HepG2 (cell line): ENCODE data around the gene SPATA25. TPM values are rescaled to one million over a fixed set of nuclear protein-coding genes. Genes with fewer than 3 reads are reported as not detected.
A peak's percentile ranks its signal among the peaks of the same experiment; 100 is the strongest.

Experiments used
- CC2D1A ChIP-seq: sonication (generic); formaldehyde crosslinking; IDR thresholded peaks from 2 replicates; pipeline ENCODE4 v1.8.1; 2023; ENCODE audit warnings: mild to moderate bottlenecking, missing genetic modification reagents
- GTF3A ChIP-seq: sonication (generic); formaldehyde crosslinking; conservative IDR thresholded peaks from 2 replicates; pipeline ENCODE4 v1.4.0; 2020; ENCODE audit warnings: mild to moderate bottlenecking, missing genetic modification reagents
- HES4 ChIP-seq: sonication (generic); formaldehyde crosslinking; IDR thresholded peaks from 2 replicates; pipeline ENCODE4 v1.9.0; 2021; ENCODE audit warnings: mild to moderate bottlenecking, missing genetic modification reagents, borderline replicate concordance
- JDP2 ChIP-seq: sonication (generic); formaldehyde crosslinking; IDR thresholded peaks from 2 replicates; pipeline ENCODE4 v1.8.1; 2022; ENCODE audit warnings: missing genetic modification reagents, borderline replicate concordance
- KDM2A ChIP-seq: sonication (generic); formaldehyde crosslinking; IDR thresholded peaks from 2 replicates; pipeline ENCODE4 v1.4.0; 2020; ENCODE audit warnings: low read depth, missing genetic modification reagents, borderline replicate concordance
- KLF15 ChIP-seq: sonication (generic); formaldehyde crosslinking; IDR thresholded peaks from 2 replicates; pipeline ENCODE4 v1.8.1; 2023; ENCODE audit warnings: borderline replicate concordance, mild to moderate bottlenecking, inconsistent platforms, missing genetic modification reagents, mixed read lengths
- NFE2 ChIP-seq: sonication (generic); formaldehyde crosslinking; IDR thresholded peaks from 2 replicates; pipeline ENCODE4 v1.4.0; 2020; ENCODE audit warnings: missing genetic modification reagents
- PAWR ChIP-seq: sonication (generic); formaldehyde crosslinking; IDR thresholded peaks from 2 replicates; pipeline ENCODE4 v1.4.0; 2020; ENCODE audit warnings: missing genetic modification reagents, mild to moderate bottlenecking, borderline replicate concordance
- PBX3 ChIP-seq: sonication (generic); formaldehyde crosslinking; IDR thresholded peaks from 2 replicates; pipeline ENCODE4 v1.8.1; 2023; ENCODE audit warnings: missing genetic modification reagents, inconsistent platforms, borderline replicate concordance
- RFX3 ChIP-seq: IDR thresholded peaks from 2 replicates; pipeline ENCODE4 v1.6.1; 2016; ENCODE audit warnings: missing biosample characterization, missing genetic modification reagents
- SMYD3 ChIP-seq: sonication (generic); formaldehyde crosslinking; IDR thresholded peaks from 2 replicates; pipeline ENCODE4 v1.8.1; 2023; ENCODE audit warnings: mild to moderate bottlenecking, missing genetic modification reagents
- TBX3 ChIP-seq: fragments of 450-650 bp; IDR thresholded peaks from 2 replicates; pipeline ENCODE4 v1.6.1; 2017; ENCODE audit warnings: antibody characterized with exemption, mild to moderate bottlenecking, inconsistent platforms, borderline replicate concordance
- ZBTB7B ChIP-seq: sonication (generic); formaldehyde crosslinking; IDR thresholded peaks from 2 replicates; pipeline ENCODE4 v1.4.0; 2020; ENCODE audit warnings: missing genetic modification reagents
- ZMYM3 ChIP-seq: sonication (generic); formaldehyde crosslinking; IDR thresholded peaks from 2 replicates; pipeline ENCODE4 v1.5.1; 2020; ENCODE audit warnings: mild to moderate bottlenecking, missing genetic modification reagents
- ZNF17 ChIP-seq: sonication (generic); formaldehyde crosslinking; IDR thresholded peaks from 2 replicates; pipeline ENCODE4 v1.5.0; 2020; ENCODE audit warnings: mild to moderate bottlenecking, missing genetic modification reagents
- ZNF20 ChIP-seq: sonication (generic); formaldehyde crosslinking; IDR thresholded peaks from 2 replicates; pipeline ENCODE4 v1.4.0; 2020; ENCODE audit warnings: mild to moderate bottlenecking, moderate library complexity, missing genetic modification reagents
- ZNF510 ChIP-seq: sonication (generic); formaldehyde crosslinking; IDR thresholded peaks from 2 replicates; pipeline ENCODE4 v1.4.0; 2020; ENCODE audit warnings: low read depth, mild to moderate bottlenecking, missing genetic modification reagents
- ZNF550 ChIP-seq: sonication (generic); formaldehyde crosslinking; IDR thresholded peaks from 2 replicates; pipeline ENCODE4 v1.4.0; 2020; ENCODE audit warnings: mild to moderate bottlenecking, missing genetic modification reagents, borderline replicate concordance
- ZNF652 ChIP-seq: IDR thresholded peaks from 2 replicates; pipeline ENCODE4 v1.6.1; 2016; ENCODE audit warnings: low read depth, borderline replicate concordance
- ZSCAN31 ChIP-seq: sonication (generic); formaldehyde crosslinking; IDR thresholded peaks from 2 replicates; pipeline ENCODE4 v1.5.0; 2020; ENCODE audit warnings: low read depth, mild to moderate bottlenecking, missing genetic modification reagents
- polyA plus RNA-seq, 8 experiments: library from polyadenylated mRNA; depleted of rRNA in 3 of 8; stranded (reverse) in 7 of 8; unstranded in 1 of 8; fragments of >200 nt; fragmentation: Illumina TruSeq in 4 of 8; extraction: Trizol in 4 of 8; gene quantifications; 2 replicates each; pipeline versions ENCODE4 v1.2.1 to v1.2.3, GENCODE V29; 2011 to 2016; ENCODE audit warnings: low read depth in 4 of 8, missing spikeins in 1 of 8, mixed read lengths in 1 of 8; ENCODE audit not compliant: insufficient read depth in 1 of 8
- total RNA-seq, 5 experiments: library from RNA; depleted of rRNA; stranded (reverse); fragments of >200 nt; fragmentation: Illumina TruSeq; extraction: Trizol; gene quantifications; 2 replicates each; pipeline ENCODE4 v1.2.3, GENCODE V29; 2016; ENCODE audit warnings: low read depth in 1 of 5
- TF ChIP-seq, protein P1 (sequence below): sonication (generic); formaldehyde crosslinking; IDR thresholded peaks from 2 replicates; pipeline ENCODE4 v1.5.0; 2020; ENCODE audit warnings: mild to moderate bottlenecking, missing genetic modification reagents, moderate library complexity
- TF ChIP-seq, protein P2 (sequence below): IDR thresholded peaks from 2 replicates; pipeline ENCODE4 v1.6.1; 2016
- TF ChIP-seq, protein P3 (sequence below): sonication (generic); formaldehyde crosslinking; IDR thresholded peaks from 2 replicates; pipeline ENCODE4 v1.5.1; 2020; ENCODE audit warnings: missing genetic modification reagents, mild to moderate bottlenecking, borderline replicate concordance

Gene SPATA25
- total and polyA plus RNA-seq, 2 of the 13 experiments (the other 11 are each of a cell fraction or from before 2014, with no cell fraction given): 4.8 to 7.6 TPM

DNA sequence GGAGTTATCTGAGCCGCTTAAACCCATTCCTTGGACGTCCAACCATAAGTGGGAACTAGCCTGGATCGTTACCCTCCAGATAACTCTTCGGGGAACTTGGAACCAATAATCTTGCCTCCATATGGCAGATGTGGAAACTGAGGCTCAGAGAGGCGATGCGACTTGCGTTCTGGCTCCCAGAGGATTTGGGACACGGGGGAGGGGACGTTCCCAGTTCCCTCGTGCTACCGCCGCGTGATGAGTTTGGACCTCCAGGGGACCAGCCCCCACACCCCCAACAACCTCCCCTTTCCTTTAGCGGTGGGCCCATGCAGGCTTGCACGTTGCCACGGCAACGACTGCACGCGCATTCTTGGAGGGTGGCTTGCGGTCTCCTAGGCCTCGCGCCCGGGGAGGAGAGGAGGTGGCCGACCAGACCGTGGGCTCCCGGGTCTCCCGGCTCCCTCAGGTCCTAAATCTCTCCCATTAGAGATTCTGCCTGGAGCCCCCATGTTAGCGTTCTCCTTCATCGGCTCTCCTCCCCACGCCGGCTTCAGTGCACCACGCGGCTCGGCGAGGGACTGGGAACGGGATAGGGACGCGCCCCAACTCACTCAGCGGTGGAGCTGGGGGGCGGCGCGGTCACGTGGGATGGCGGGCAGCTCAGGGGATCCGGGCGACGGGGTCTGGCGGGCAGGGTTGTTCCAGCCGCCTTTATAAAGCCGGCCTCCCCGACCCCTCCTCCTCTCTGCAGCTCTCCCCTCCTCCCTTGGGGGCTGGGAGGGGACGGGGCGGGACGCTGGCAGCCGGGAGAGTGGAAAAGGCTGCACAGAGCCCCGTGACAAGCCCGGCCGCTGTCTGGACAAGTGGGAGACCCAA, 24.3 kb upstream of the SPATA25 start, which contains the start of gene PLTP (continued):
- no peak for TF ChIP-seq ZNF20 (CRISPR knock-in tag)
- no peak for TF ChIP-seq PBX3
- peak; percentile 66; the same call in 1 of the 2 replicates for TF ChIP-seq KDM2A (CRISPR knock-in tag)
- TF ChIP-seq ZNF17 (CRISPR knock-in tag): no peak
- TF ChIP-seq GTF3A (CRISPR knock-in tag): 0 out of 2 replicates have a peak, but pooled peaks have one; percentile 78
- TF ChIP-seq CC2D1A (CRISPR knock-in tag): no peak
- no peak for TF ChIP-seq NFE2 (CRISPR knock-in tag)
- TF ChIP-seq PAWR: peak; percentile 26; the same call in 1 of the 2 replicates
- no peak for TF ChIP-seq KLF15 (CRISPR knock-in tag)
- TF ChIP-seq ZNF510 (CRISPR knock-in tag): 0 out of 2 replicates have a peak, but pooled peaks have one; percentile 77
- TF ChIP-seq, protein P1, sequence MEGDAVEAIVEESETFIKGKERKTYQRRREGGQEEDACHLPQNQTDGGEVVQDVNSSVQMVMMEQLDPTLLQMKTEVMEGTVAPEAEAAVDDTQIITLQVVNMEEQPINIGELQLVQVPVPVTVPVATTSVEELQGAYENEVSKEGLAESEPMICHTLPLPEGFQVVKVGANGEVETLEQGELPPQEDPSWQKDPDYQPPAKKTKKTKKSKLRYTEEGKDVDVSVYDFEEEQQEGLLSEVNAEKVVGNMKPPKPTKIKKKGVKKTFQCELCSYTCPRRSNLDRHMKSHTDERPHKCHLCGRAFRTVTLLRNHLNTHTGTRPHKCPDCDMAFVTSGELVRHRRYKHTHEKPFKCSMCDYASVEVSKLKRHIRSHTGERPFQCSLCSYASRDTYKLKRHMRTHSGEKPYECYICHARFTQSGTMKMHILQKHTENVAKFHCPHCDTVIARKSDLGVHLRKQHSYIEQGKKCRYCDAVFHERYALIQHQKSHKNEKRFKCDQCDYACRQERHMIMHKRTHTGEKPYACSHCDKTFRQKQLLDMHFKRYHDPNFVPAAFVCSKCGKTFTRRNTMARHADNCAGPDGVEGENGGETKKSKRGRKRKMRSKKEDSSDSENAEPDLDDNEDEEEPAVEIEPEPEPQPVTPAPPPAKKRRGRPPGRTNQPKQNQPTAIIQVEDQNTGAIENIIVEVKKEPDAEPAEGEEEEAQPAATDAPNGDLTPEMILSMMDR: no peak
- TF ChIP-seq, protein P2, sequence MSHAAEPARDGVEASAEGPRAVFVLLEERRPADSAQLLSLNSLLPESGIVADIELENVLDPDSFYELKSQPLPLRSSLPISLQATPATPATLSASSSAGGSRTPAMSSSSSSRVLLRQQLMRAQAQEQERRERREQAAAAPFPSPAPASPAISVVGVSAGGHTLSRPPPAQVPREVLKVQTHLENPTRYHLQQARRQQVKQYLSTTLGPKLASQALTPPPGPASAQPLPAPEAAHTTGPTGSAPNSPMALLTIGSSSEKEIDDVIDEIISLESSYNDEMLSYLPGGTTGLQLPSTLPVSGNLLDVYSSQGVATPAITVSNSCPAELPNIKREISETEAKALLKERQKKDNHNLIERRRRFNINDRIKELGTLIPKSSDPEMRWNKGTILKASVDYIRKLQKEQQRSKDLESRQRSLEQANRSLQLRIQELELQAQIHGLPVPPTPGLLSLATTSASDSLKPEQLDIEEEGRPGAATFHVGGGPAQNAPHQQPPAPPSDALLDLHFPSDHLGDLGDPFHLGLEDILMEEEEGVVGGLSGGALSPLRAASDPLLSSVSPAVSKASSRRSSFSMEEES (CRISPR knock-in tag): peak; percentile 15; the same call in 1 of the 2 replicates
- no peak for TF ChIP-seq ZNF550 (CRISPR knock-in tag)
- no peak for TF ChIP-seq TBX3
- TF ChIP-seq ZSCAN31 (CRISPR knock-in tag): peak; percentile 70; the same call in 1 of the 2 replicates
- TF ChIP-seq HES4 (CRISPR knock-in tag): peak; percentile 66; the same call in 1 of the 2 replicates
- no peak for TF ChIP-seq SMYD3 (CRISPR knock-in tag)
- TF ChIP-seq RFX3 (CRISPR knock-in tag): peak; percentile 85
- TF ChIP-seq ZMYM3 (CRISPR knock-in tag): peak; percentile 57
- TF ChIP-seq ZBTB7B (CRISPR knock-in tag): 0 out of 2 replicates have a peak, but pooled peaks have one; percentile 8
- no peak for TF ChIP-seq ZNF652
- TF ChIP-seq JDP2 (CRISPR knock-in tag): no peak
- TF ChIP-seq, protein P3, sequence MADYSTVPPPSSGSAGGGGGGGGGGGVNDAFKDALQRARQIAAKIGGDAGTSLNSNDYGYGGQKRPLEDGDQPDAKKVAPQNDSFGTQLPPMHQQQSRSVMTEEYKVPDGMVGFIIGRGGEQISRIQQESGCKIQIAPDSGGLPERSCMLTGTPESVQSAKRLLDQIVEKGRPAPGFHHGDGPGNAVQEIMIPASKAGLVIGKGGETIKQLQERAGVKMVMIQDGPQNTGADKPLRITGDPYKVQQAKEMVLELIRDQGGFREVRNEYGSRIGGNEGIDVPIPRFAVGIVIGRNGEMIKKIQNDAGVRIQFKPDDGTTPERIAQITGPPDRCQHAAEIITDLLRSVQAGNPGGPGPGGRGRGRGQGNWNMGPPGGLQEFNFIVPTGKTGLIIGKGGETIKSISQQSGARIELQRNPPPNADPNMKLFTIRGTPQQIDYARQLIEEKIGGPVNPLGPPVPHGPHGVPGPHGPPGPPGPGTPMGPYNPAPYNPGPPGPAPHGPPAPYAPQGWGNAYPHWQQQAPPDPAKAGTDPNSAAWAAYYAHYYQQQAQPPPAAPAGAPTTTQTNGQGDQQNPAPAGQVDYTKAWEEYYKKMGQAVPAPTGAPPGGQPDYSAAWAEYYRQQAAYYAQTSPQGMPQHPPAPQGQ (CRISPR knock-in tag): no peak
